ENCODE results near the gene PFN3.

PFN3 gene

GRCh38 chr5:177357459-177358351 is 42.8 kb downstream of the PFN3 start, which contains the start of gene RGS14:
Gene RGS14, plus strand, starts transcription at chr5:177357924. Its CDS starts 101 bp downstream, at chr5:177358025.
- DNase-seq: peak; percentile 87

DNA sequence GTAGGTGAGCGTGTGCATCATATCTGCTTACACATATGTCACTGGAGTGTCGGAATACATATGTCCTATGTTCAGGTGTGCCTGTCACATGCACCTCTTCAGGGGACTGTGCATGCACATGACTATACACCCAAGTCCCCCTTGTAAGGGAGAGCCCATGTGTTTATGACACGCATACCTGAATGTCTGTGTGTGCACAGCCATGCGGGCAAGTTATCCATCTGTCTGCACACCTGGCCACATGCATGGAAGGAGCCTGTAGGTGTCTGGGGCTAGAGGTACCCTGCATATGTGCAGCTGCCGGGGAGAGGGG is 43.4 kb downstream of the PFN3 start:
- no peak for DNase-seq

DNA sequence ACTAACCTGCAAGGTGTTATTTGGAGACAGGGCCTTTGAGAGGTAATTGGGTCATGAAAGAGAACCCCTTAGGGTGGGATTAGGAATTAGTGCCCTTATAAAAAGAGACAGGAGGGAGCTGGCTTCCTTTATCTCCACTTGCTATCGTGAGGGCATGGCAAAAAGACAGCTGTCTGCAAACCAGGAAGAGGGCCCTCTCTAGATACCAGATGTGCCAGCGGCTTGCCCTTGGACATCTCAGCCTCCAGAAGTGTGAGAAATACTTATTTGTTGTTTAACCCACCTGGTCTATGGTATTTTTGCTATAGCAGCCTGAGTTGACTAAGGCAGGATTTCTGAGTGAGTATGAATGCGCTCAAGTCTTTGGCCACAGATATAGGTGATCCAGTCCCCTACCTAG is 43.7 kb downstream of the PFN3 start:
- no peak for DNase-seq

- DNase-seq: no peak
Measured at GRCh38 chr5:177355868-177356168, 44.6 kb downstream of the PFN3 start.

DNA sequence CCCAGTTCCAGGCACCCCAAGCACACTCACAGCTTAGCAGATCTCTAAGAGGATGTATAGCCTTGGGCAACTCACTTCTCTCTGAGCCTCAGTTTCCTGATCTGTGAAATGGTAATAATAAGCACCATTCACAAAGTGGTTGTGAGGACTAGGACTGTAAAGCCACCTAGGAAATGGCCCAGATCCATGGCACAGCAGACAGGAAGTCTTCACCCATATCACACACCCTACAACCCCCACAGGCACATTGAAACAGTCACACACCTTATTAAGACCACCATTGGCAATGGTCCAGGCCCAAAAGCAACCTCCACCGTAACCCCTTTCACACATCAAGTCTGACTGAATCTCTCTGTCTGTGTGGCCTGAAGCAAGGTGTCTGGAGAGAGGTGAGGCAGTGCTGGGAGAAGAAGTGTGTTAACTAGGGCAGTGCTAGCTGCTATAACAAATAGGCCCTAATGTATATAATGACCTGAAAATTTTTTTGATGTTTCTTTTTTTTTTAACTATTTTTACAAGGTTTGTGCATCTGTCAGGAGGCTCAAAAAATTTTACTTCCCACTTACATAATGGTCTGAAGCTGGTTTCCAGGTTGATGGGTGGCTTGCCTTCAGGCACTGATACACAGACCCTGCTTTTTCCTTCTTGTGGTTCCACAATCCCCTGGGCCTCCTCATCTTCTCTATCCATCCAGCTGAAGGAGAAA is 45.1 kb downstream of the PFN3 start:
- no peak for DNase-seq

GRCh38 chr5:177354711-177355110 is 45.8 kb downstream of the PFN3 start:
- no peak for DNase-seq

GRCh38 chr5:177354256-177354655 is 46.2 kb downstream of the PFN3 start:
- no peak for DNase-seq

- DNase-seq: no peak
Measured at GRCh38 chr5:177353093-177353492, 47.4 kb downstream of the PFN3 start.

- peak; percentile 95 for DNase-seq
Measured at GRCh38 chr5:177351392-177352329, 48.8 kb downstream of the PFN3 start, which contains the start of gene LMAN2. Gene LMAN2, minus strand, starts transcription at chr5:177351668. Its CDS starts 21 bp downstream, at chr5:177351647.

- DNase-seq: no peak
Measured at GRCh38 chr5:177350776-177351391, 49.6 kb downstream of the PFN3 start.
